GM15510 (cell line): Measurements from ENCODE around the gene SLC23A2.

ENCODE experiments used
- POLR2A ChIP-seq: IDR thresholded peaks from 3 replicates; pipeline ENCODE4 v1.6.1; 2011; ENCODE audit warnings: borderline replicate concordance; ENCODE audit not compliant: insufficient read length; ENCODE audit errors: extremely low read depth

SLC23A2 gene

DNA sequence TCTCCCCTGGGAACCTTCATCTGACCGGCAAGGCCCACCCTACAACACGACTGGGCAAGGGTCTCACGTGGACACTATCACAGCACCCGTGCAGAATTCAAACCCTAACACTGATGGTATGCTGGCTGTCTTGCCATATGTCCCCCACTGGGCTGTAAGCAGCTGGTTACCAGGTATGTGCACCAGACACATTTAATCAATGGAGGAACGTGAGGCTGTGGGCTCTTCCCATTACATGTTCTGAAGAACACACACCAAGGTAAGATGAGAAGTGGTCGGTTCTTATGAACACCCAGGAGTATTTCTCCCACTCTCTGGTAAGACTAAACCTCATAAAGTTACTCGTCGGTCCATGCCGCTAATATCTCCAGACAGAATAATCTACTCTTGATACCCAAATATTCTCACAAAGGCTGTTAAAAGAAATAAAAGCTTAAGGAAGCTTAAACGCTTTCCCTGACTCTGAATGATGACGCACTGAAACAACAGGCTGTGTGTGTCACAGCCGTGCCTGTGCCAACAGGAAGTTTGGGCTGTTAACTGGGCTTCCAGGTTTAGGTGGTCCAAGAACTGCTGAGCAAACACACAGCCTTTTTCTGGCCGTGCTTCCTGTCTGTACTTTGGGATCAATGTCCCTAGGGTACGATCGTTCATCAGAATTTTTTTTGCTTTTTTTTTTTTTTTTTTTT is 75.3 kb downstream of the SLC23A2 start:
- no peak for TF ChIP-seq POLR2A

DNA sequence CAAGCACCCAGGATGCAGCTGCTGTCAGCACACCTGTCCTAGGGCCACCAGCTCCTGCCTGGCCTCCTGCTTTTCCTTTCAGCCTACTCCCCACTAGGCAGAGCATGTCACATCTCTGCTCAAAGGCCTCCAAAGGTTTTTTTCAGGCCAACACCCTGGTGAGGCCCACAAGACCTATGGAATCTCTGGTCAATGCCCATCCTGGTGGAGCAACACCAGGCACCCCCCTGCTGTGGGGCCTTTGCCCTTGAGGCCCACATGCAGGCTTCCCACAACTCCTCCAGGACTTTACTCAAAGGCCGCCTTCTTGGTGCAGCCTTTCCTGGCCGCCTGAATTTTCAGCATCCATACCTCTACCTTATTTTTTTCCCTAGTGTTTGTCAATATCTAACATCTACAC is 76.9 kb downstream of the SLC23A2 start:
- TF ChIP-seq POLR2A = no peak

DNA sequence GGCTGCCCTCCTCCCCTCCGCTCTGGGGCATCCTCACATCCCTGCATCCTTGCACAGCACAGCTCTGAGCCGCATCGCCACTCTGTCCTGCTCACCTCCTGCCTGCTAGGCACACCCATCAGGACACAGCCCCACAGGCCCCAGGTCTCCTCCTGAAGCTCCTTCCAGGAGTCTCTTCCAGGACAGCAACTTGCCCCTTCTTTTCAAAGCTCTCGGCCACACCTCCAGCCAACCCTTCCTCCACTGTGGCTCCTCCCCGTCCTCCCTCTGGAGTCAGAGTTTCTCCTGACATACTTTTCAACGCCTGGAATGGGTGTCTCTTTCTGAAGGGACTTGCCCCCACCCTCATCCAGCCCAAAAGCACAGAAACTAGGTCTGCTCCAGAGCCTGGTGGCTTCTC is 77.3 kb downstream of the SLC23A2 start:
- TF ChIP-seq POLR2A = no peak

DNA sequence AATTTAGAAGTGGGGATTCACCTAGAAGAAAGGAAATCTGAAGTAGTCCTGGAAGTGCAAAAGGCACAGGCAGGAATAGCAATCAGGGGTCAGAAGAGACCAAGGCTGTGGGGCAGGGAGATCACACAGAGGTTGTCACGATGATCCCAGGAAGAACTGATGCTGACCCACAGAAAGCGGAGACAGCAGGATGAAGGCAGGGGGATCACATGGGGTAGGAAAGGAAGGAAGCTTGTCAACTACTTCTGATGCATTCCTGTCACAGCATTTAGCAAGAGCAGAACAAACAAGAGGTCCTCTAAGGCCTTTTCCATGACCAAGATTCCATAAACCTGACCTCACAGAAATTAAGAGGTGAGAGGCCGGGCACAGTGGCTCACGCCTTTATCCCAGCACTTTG is 79.1 kb downstream of the SLC23A2 start:
- TF ChIP-seq POLR2A = no peak

DNA sequence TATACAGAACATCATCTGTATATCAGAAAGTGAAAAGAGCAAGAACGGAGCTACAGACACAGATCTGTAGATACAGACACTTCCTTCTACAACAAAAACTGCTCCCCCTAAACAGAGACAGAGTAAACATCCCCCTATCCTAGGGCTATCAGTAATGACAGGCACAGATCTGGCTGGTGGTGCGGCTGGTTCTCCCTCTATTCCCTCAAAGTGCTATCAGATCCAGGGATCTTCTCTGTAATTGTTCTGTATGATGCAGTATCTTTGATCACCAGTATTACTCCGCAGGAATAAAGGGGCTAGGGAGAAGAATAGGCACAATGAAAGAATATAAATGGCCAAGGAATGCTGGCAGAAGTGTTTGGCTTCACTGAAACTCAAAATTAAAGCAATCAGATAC is 80.7 kb downstream of the SLC23A2 start:
- no peak for TF ChIP-seq POLR2A

DNA sequence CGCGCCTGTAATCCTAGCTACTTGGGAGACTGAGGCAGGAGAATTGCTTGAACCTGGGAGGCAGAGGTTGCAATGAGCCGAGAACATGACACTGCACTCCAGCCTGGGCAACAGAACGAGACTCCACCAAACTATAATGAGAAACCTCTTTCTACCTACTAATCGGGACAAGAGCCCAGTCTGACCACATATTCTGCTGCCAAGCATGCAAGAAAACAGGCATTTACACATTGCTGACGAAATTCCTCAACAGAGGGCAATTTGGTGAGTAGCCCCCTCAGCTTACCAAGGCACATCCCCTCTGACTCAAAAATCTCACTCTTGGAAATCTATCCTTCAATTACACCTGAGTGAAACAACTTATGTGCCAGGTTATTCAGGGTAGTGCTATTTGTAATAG is 81.2 kb downstream of the SLC23A2 start:
- no peak for TF ChIP-seq POLR2A

DNA sequence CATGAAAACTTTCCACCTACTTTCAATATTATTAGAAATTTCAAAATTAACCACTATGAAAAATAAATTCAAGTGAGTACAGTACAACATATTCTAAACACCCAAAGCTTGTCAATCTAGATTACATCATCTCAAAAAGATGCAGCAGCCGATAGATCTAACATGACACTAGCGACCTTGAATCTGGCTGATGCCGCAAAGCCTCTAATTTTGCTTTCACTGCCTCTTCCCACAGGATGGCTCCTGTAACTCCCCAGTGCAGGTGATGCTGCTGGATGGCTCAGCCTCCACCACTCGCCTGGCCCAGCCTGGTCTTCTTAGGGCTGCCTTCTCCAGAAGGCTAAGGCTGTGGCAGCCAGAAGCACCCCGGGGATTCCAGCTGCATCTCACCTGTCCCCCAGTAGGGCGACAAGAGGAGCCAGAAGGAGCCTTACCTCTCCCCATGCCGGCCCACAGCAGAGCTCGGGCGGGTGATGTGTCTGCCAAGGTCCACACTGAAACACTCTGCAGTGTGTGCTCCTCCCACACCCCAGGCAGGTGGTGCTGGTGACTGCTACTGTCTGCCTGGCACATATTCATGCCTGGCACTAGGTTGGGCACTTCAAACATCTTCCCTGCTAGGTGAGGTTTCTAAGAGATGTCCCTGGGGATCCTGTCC is 82.1 kb downstream of the SLC23A2 start:
- TF ChIP-seq POLR2A = no peak

DNA sequence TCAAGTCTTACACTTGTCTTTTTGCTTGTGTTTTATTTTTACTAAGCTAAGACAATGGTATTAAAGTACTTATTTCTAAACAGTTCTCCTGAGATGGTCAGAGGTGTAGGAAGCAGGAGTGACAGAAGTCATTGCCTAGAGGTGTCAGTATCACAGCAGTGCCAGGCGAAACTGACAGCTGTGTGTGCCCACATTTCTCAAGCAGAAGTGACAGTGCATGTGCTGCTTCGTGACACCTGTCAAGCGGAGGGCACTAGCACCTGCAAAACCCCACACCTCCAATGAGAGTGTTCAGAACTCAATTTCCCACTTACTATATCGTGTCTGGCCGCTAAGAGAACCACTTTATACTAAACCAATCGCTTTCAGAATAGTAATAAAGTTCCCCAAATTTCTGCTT is 82.8 kb downstream of the SLC23A2 start:
- TF ChIP-seq POLR2A = no peak

DNA sequence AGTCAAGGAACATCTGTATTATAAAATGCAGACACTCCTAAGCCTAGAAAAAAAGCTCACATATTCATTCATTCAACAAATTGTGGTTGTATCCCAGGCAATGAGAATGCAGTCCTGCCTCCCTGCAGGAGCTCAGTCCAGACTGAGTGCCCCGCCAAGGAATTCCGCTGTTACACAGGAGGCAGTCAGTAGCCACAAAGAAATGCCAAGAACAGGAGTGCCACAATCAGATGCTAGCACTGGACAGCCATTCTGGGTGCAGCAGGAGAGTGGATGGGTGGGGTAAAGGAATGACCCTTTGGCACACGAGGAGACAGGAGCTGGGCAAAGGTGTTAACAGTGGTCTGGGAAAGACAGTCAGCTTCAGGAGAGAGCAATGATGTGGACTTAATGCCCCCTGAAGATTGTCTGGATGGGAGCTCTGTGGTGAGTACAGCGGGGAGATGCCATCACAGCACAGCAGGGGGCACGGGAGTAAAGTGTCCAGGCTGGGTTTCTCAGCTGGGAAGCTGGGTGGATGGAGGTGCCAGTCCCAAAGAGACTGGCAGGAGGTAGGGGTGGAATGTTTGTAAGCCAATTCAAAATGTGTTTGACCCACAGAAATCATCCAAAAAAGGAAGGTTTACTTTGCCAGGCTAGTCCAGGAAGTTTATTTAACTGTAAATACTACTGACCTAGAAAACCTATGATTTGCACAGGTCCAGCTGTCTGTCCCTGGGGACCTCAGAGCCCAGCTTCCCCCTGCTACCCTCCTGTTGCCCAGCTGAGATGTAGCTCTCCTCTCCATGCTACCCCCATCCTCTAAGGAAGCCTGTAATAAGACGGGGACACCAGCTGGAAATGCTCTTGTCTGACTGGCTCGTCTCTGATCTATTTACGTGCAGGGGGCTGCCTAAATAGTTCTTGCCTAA is 84.1 kb downstream of the SLC23A2 start:
- no peak for TF ChIP-seq POLR2A

DNA sequence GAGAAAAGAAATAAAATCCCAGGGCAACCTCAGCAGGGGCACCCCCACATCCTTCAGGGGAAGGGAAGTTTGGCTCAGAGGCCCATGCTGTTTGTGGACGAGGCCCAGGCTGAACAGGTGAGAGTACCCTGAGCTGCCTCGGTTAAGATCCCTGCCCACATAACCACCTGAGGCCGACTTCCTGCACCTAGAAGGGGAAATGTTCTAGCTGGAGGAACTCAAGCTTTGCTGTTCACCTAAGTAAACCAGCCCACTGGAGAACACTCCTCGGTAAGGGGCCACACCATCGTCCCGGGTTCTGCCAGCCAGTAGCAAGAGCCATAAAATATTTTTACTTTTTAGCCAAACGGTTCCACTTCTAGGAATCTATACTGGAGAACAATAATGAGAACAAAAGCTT is 88.2 kb downstream of the SLC23A2 start:
- no peak for TF ChIP-seq POLR2A

DNA sequence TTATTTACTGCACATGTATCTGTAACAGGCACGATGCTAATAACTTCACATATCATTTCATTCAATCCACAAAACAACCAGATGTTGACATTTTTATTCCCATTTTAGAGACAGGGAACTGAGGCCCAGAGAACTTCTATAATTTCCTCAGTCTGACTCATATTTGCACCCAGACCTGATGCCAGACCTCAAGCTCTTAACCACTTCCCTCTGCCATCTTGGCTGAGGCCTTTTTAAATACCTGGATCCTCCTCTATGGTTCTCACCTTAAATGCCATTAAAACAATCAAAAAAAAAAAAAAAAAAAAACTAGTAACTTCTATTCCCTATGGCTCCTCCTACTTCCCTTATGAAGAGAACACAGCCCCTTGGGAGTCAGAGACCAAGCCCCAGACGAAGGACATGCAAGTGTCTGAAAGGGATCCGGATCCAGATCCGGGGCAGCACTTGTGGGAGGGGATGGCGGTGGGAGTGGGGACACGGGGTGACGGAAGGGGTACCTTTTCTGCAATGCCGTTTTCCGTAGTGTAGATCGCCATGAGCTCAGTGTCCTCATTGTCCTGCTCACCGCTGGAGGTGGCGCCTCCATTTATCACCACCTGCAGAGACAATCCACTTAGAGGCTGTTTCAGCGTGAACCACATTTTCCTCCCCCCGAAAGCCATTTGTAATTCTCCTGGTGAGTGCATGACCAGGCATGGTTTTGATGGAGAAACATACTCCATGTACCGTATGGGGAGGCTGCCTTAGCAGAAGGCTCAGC is 88.7 kb downstream of the SLC23A2 start:
- TF ChIP-seq POLR2A = no peak

DNA sequence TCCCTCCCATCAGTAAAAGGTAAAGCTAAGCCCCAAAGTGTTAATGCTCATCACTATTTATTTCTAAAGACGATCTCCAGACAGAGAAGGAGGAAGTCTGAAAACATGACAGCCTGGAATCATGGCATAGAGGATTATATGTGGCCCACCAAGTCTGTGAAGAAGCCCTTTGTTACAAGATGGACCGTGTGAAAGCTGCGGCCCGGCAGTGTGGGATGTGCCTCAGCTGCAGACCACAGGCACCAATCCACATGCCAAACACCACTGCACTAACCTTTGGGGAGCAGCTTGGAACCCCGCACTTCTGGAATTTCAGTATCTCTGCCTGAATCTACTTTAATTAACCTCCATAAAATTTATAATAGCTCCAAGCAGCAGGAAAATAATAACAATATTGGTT is 90.4 kb downstream of the SLC23A2 start:
- no peak for TF ChIP-seq POLR2A

DNA sequence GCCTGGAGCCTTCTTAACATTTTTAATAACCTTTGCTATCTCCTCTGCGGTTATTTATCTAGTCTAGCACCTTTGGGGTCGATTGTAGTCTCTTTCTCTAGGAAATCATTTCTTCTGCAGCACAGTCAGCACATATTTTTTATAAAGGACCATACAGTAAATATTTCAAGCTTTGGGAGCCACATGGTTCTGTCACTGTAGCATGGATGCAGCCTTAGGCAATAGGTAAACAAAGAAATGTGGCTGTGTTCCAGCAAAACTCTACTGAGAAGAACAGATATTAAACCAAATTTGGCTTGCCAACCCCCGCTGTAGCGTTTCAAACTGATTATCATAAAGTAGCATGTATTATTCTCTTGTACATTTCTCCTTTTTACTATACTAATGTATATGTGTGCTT is 95.7 kb downstream of the SLC23A2 start:
- TF ChIP-seq POLR2A = no peak

DNA sequence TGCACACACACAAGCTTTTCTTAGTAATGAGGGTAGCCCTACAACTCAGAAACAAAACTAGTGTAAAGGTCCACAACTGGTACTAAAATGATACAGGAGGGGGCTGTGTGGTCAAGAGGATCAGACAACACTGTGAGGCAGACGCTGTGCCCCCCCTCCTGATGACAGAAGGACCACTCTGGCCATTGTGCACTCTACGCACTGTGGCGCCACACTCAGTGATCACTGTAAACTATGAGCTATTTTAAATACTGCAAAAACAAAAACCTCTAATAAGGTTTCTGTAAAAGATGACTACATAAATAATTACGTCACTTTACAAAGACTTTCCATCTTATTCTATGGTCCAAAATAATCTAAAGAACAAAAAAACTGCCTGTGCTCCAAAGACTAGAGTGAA is 96.1 kb downstream of the SLC23A2 start:
- TF ChIP-seq POLR2A = no peak
